Cardiac septum (tissue), 1 donor: ENCODE data around the gene WDR81. TPM values are rescaled to one million over a fixed set of nuclear protein-coding genes. Genes with fewer than 3 reads are reported as not detected.

Experiments
- total RNA-seq: library from RNA; stranded (reverse); fragmentation: NEBNext Ultra II Directional; extraction: Animal tissue kit (Norgen Biotek cat#: 25700); gene quantifications from one replicate; pipeline ENCODE4 v1.2.1, GENCODE V29; 2021
- donor health status: DM: no; HTN: no; CAD: no.

The WDR81 gene
- total RNA-seq, 1 donor from 2014 or later, result 7.2 TPM

Other genes starting within 250 kb of the WDR81 start
- 209 TPM for gene MYO1C, start 232.0 kb upstream of the WDR81 start, total RNA-seq
- 34.2 TPM for gene INPP5K, start 208.1 kb upstream of the WDR81 start, total RNA-seq
- 49.9 TPM for gene PITPNA, start 161.9 kb upstream of the WDR81 start, total RNA-seq
- 4.8 TPM for gene SLC43A2, start 95.9 kb upstream of the WDR81 start, total RNA-seq
- gene SCARF1, start 79.0 kb upstream of the WDR81 start, total RNA-seq, result 10.9 TPM
- gene RILP, start 74.8 kb upstream of the WDR81 start, total RNA-seq, result 49.8 TPM
- 162 TPM for gene PRPF8, start 39.8 kb upstream of the WDR81 start, total RNA-seq
- gene TLCD2, start 14.3 kb upstream of the WDR81 start, total RNA-seq, result 2.6 TPM
- 1.2 TPM for gene SERPINF2, start 18.2 kb downstream of the WDR81 start, total RNA-seq
- 163 TPM for gene SERPINF1, start 37.4 kb downstream of the WDR81 start, total RNA-seq
- 8.8 TPM for gene SMYD4, start 105.2 kb downstream of the WDR81 start, total RNA-seq
- 76.7 TPM for gene RPA1, start 105.3 kb downstream of the WDR81 start, total RNA-seq